Left renal cortex interstitium (tissue), 4 donors: ENCODE data around the gene GABRR3. TPM values are rescaled to one million over a fixed set of nuclear protein-coding genes. Genes with fewer than 3 reads are reported as not detected.

Experiments
- DNase-seq, 4 donors: peaks; one replicate each; pipeline ENCODE4 v3.0.0-alpha.2; 2013; ENCODE audit warnings: low read depth in 4 of 4, low spot score in 2 of 4, missing footprints in 1 of 4
- polyA plus RNA-seq, 4 donors: library from polyadenylated mRNA; unstranded; fragments of 120-200 nt; gene quantifications; one replicate each; pipeline ENCODE4 v1.2.1, GENCODE V29; 2013; ENCODE audit not compliant: insufficient read length in 4 of 4

GABRR3 gene
- polyA plus RNA-seq, 4 donors, result 0.11 TPM; not detected in 3

DNA sequence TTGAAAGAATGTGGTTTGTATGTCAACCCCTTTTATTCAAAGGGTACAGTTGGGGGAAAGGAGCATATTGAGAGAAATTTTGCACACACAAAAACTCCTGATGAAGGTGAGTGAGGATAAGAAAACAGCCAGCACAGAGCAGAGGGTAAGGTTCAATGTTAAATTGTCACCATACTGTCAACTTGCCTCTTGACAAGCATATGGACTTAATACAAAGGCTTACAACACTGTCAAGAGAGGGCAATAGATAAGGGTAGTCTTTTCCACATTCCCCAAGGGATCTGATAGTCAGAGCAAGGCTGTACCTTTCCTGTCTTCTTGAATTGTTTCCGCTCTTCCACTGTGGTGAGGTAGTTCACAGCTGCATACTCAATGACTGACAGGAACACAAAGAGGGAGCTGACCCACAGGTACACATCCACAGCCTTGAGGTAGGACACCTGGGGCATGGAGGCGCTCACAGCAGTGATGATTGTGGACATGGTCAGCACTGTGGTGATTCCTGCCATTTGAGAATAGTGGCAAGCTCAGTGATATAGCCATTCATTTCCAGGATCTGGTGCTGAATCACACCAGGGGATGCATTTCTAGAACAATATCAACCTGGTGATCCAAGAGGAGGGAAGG is 42.5 kb downstream of the GABRR3 start:
- DNase-seq, result no peak

DNA sequence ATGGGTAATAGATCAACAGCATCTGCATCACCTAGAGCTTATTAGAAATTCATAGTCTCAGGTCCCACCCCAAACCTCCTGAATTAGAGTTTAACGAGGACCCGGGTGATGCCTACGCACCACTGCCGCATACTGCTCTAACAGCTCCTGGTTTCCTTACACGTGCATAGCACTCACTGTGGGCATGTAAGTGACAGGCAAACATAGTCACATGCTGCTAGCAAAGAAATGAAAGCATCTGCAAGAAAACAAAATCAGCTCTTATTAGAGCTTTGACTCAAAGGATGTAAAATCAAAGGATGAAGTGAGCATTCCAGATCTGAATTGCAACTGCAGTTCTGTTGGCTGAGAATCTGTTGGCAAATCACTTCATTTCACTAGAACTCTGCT is 43.8 kb downstream of the GABRR3 start:
- no peak for DNase-seq

DNA sequence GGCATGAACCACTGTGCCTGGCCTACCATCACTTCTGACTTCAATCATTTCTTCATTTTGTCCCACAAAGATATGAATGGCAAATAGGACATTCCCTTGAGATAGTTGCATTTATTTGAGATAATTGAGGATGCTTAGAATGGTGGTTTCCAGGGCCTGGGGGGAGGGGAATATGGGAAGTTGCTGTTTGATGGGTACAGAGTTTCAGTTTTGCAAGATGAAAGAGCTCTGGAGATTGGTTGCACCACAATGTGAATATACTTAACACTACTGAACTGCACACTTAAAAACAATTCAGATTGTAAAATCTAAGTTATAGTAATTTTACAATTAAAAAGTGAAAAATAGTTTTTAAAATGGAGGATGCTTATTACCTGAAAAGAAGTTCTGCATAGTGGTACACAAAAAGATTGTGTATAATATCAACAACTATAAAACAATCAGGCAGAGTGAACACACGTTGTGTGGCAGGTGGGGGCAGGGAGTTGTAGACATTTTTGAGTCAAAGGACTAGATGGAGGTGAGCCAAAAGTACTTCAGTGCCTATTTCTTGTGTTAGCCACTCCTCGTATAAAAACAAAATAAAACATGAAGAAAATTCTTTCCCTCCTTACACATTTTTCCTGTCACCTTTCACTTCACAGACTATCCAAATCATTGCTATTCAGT is 44.4 kb downstream of the GABRR3 start:
- no peak for DNase-seq

DNA sequence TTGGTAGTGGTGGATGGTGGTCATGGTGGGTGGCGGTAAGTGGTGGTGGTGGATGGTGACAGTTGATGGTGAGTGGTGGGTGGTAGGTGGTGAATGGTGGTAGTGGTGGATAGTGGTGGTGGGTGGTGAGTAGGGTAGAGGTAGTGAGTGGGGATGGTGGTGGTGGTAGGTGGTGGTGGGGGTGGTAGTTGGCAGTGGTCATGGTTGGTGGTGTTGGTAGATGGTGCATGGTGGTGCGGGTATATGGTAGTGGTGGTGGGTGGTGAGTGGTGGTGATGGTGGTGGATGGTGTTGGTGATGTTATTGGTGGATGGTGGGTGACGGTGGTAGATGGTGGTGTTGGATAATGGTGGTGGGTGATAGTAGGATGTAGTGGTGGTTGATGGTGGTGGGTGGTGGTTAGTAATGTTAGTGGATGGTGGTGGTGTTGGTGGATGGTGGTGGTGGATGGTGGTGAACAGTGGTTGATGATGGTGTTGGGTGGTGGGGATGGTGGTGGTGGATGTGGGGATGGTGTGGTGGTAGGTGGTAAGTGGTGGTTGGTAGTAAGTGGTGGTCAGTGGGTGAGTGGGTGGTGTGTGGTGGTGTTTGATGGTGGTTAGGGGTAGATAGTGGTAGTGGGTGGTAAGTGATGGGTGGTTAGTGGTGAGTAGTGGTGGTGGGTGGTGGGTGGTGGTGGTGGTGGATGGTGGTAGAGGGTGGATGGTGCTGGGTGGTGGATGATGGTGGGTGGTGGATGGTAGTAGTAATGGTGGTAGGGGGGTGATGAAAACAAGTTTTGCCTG is 46.1 kb downstream of the GABRR3 start:
- DNase-seq, result no peak

DNA sequence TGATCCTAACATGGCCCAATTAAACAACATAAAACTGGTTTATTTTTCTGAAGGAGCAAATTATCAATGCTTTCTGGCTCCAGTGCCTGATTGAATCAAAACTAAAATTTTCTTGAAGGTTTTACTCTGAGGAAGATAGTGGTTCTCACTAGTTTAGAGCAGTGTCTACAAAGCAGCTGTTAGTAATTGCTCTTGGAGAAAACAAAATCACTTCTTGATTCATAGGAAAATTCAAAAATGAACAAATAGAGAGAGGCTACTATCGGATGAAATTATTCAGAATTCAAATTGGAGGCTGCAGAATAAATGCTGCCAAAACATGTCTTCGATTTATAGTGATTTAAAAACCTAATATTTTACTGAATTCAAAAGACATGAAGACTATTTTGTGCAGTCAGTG is 47.8 kb downstream of the GABRR3 start:
- no peak for DNase-seq

DNA sequence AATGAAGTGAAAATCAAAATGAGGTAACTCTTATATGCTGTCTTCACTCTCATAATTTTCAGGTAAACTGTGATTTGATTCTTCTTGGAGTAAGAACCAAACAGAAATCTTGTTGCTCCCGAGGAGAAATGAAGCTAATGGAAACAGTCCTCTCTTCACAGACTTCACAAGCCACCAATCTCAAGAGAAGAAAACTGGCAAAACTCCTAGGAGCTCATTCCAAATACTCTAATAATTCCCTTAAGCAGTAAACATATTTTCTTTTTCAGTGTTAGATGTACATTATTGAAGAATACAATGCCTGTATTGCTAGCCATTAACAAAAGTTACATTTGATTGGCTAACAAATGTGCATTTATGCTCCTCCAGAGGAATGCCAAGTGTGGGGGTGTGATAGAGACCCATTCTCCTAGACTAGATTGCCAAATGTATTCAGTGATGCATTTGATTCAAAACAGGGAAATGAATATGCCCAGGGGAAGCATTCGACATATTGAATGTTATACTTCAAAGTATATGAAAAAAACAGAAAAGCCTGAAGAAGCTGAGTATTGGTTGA is 51.1 kb downstream of the GABRR3 start:
- no peak for DNase-seq

DNA sequence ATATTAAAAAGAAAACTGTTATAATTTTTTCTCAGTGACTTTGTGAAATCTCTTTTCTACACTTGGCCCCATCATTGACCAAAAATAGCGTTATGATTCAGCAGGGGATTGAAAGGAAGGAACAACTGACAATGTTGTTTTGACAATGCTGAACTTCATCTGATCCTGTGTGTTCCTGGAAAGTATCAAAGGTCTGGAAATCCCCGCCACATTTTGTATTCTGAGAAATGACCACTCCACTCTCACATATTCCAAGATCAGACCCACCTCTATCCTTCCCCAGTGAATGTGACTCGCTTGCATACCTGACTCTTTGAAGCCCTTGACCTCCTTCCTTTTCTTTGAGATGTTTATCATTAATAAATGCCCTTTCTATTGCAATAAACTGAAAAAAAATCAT is 53.2 kb downstream of the GABRR3 start:
- no peak for DNase-seq

DNA sequence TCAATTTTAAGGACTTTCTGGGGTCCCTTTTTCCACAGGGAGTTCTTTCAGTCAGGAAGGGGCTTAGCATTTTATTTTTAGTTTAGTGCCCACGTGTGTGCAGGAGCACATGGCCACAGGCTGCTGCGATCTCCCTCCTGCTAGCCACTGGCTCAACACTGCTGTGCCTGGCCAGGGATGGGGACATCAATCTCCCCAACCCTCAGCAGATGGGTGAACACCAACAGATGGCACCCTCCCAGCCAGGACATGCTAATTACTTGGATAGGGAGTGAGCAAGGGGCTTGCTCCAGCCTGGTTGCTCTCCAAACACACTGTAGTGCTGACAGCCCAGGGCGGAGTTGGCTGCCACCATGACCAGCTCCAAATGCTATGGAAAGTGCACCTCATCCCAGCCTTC is 55.5 kb downstream of the GABRR3 start:
- no peak for DNase-seq

DNA sequence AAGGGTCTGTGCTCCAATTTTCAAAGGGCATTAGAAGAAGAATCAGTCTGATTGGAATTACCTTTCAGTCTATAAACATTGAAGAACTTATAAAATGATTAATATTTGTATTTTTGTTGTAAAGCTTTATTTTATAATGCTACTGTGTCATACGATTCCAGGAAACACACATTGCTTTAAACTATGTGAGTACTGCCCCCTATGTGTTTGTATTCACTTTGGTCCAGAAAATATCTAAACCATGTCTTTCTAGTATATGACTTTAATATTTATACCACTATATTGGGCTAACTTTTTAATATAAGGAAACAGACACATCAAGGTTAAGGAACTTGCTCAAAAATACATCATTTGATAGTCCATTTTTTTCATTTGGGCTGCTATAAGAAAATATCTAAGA is 59.6 kb downstream of the GABRR3 start:
- DNase-seq, result no peak

DNA sequence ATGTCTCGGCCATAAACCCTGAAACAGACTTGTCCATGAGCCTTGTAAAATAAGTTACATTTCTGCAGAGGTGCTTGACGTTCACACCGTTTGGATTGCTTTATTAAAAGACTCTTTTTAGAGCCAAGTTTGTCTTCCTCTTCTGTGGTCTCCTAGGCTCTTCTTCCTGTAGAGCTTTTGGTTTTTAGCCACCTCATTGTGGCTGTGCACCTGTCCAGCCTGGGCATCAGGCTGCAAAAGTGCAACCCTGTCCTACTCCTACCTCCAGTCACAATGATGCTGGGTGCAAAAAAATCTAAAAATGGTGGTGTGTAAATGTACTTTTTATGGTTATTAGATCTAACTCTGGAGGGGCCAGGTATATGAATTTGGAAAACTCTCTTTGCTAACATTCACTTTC is 60.1 kb downstream of the GABRR3 start:
- DNase-seq, result no peak

DNA sequence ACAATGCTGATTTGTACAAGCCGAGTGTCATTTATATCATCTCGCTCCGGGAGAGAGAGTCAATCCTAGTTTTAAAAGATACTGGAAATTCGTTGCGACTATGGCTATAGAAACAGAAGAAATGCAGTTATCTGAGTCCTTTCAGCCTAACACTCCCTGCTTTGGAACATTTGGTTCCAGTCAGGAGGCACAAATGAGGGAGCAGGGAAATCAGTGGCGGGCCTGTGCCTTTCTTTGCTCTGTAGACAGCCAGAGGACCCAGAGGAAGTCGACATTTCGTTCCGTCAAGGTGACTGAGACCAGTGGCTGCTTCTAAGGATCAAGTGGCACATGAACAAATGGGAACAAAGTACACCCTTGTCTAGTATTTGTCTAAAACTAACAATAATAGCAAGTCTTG is 62.1 kb downstream of the GABRR3 start:
- DNase-seq, result no peak

DNA sequence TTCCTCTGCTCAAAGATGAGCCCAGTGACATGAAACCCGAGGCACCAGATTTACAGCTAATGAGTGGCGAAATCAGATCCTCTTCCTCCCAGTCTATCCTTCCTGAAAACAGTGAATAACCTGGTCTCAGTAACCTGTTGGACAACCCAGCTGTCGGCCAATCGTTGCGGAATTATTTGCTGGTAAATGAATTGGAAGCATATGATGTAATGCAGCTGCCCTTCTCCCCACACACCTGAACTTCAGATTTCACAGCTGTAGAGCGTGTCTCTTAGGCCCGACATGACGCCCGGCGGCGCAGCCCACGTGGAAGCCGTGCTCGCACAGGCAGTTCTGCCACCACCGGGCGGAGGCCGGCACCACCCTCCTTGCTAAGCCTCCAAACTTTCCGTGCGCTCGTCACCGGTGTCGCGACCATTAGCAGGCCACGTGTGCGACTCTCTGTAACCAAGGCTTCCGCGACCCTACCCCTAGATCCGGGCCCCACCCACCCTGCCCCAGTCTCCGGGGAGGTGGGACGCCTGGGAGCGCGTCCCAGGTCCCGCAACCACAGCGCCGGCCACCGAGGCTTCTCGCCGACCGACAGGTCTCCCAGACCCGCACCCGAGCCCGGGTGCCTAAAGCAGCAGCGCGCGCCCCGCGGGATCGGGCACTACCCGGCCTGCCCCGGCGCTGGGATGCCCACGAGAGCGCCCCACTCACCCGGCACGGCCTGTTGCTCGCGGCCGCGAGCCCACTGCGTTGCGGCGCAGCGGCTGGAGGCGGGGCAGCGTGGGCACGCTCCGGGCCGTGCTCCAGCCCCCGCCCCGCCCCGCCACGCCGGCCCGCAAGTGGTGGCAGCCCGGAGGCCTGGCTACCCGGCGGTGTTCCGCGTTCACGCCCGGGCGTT is 63.2 kb downstream of the GABRR3 start, which contains the start of gene RIOX2:
RIOX2 (minus strand) TSS at position 753 of the 889 bp plus-strand sequence. CDS start 4,838 bp downstream, outside the sequence.
- DNase-seq, result peak; percentile 34 to 40 (median 37)

DNA sequence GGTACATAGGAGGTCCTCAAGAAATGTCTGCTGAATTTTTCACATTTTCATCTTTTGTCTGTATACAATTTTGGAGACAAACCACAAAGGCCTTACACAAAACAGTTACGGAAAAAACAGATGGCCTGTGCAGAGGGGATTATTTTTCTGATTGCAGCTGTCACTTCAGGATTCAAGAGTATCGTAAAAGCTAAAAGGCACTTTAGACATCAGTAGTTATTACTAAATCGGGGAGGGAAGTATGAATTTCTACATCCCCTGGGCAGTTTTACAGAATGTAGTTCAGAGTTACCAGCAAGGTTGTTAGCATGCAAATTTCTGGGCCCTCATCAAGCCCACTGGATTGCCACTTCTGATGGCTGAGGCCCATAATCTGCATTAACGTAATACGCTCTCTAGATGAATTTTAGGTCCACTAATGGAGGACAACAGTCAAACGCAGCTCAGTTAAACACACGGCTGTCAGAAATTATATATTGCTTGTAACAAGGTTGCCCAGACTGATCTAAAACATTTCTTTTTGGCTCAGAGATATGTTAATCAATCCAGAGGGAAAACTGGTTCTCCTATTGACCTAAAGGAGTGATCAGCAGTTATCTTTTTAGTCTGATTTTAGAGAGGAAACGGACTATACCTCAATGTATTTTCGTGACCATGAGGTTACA is 64.0 kb downstream of the GABRR3 start:
- no peak for DNase-seq

DNA sequence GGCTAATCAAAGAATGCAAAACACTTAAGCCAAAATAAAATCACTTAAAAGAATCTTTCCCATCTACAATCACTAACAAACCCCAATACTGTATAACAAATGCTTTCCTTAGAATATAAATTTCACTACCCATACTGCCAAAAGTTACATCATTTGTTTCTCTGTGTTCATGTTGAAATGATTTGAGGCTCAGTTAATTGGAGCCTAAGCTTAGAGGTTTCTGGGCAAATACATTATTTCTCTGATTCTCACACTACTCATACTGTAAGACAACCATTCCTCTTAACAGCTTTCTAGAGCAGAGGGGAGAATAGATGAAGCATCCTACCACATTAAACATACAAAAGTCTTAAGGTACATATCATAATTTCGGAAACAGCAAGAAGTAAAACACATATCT is 65.0 kb downstream of the GABRR3 start:
- DNase-seq, result no peak

DNA sequence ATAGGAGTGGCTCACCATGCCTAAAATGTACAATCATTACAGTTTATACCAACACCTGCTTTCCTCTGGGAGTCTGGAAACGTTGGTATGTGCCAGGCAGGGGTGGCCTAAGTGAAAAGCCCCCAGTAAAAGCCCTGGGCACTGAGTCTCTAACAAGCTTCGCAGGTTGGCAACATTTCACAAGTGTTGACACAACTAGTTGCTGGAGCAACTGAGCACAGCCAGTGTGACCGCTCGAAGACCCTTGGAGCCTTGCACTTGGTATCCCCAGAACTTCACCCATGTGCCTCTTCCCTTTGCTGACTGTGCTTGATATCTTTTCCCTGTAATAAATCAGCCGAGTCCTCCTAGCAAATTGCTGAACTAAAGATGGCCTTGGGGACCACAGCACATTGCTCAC is 65.6 kb downstream of the GABRR3 start:
- no peak for DNase-seq

DNA sequence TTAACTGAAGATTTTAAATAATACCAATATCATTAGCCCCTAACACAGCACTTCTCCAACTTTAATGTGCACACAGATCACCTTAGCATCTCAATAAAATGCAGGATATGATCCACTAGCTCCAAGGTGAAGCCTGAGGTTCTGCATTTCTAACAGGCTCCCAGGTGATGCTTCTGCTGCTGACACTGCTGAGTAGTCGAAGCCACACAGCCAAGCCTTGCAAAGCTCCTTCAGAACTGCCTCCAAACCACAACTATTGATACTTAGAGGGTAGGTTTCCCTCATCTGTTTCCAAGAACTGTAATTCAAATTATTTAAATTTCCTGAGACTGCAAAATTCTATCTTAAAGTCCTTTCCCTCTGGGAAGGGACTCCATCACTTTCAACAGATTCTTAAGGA is 66.7 kb downstream of the GABRR3 start:
- DNase-seq, result no peak

DNA sequence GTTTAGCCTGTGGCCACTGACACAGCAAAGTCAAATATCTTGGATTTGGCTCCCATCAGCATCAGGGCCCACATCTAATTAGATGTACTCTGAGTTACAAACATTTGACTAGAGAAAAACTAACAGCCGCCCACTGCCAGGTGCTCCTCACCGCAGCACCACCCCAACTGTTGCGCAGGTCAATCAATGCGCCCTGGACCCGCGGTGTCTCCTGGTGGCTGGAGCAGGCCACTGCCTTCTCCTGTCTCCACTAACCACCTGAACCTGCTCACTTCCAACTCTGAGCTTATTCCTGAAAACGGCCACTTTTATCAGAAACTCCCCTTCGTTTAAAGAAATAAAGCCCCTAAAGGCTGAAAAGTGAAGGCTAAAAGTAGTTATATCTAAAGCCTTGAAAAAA is 67.1 kb downstream of the GABRR3 start:
- DNase-seq, result no peak

DNA sequence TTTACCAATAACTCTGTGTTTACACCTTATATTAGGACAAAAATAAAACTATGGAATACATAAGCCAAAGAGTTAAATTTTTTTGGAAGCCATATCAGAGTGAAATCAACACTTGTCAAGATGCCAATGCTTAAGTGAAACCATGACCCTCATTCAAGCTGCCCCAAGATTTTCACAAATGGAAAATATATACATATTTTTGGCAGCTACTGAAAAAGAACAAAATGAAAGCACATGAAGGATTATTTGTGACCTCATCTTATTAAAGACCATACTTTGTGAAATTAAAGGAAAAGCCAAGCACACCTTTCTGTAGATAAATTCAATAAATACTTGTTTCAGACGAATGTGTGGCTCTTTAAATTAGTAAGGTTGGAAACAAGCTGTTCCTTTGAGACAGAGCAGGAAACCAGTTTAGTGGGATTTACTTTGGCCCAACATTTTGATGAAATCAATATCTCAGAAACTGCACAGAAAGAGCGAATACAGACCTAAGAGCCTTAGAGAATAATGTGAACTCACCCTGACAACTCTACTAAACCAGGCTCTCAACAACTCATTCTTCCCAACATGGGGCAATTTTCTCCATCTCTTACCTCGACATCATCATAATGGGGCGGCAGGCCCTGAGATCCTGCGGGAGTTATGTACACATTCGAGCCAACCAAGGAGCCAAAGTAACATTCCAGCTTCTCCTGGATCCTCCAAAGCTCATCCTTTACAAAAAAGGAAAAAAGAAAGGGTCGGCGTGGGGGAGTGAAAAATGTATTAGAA is 73.9 kb downstream of the GABRR3 start:
- DNase-seq, result no peak

DNA sequence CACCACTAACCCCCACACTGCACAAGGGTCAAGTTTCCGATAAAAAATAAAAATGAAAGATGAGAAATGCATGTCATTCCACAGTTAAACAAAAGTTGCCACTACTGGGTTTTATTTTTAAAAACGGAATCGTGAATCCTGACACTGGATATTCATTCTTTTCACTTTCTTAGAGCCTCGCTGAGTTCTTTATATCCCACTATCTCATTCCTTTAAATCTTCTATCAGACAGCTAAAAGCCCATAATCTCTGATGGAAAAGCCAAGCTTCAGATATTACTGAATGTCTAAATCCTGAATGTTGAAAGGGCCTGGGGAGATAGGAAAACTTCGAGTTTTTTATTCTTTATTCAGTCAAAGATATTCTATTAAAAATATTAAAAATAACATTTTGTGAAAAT is 74.6 kb downstream of the GABRR3 start:
- no peak for DNase-seq
